GM23338 (cell line): ENCODE results near the gene SPATA31C1. TPM values are rescaled to one million over a fixed set of nuclear protein-coding genes. Genes with fewer than 3 reads are reported as not detected.

Source experiments
- ATAC-seq: fragments of 200-7000 bp; cut with Tn5 transposase; 3 replicates; pipeline ENCODE4 v1.9.1; 2020
- DNase-seq: peaks from one replicate; pipeline ENCODE4 v3.0.0-alpha.2; 2015; ENCODE audit warnings: low spot score
- H2AFZ ChIP-seq: fragments of 200-600 bp; sonication (generic); 2 replicates; pipeline ENCODE4 v1.8.0; 2016; ENCODE audit warnings: antibody characterized with exemption, mild to moderate bottlenecking, moderate library complexity
- H3F3A ChIP-seq: fragments of 200-600 bp; sonication (generic); replicated peaks from 2 replicates; pipeline ENCODE4 v1.8.0; 2017; ENCODE audit warnings: antibody characterized with exemption, mixed run types, low read depth
- H3K27ac ChIP-seq: fragments of 200-600 bp; sonication (generic); 2 replicates; pipeline ENCODE4 v1.6.1; 2016; ENCODE audit warnings: low read depth
- H3K27me3 ChIP-seq: fragments of 200-600 bp; sonication (generic); 2 replicates; pipeline ENCODE4 v1.8.0; 2016; ENCODE audit warnings: mild to moderate bottlenecking, mixed run types, moderate library complexity; ENCODE audit not compliant: insufficient read depth
- H3K36me3 ChIP-seq: fragments of 200-600 bp; sonication (generic); 2 replicates; pipeline ENCODE4 v1.8.0; 2016; ENCODE audit warnings: mild to moderate bottlenecking; ENCODE audit not compliant: insufficient read depth
- H3K4me1 ChIP-seq: fragments of 200-600 bp; sonication (generic); 2 replicates; pipeline ENCODE4 v1.8.0; 2016; ENCODE audit warnings: mild to moderate bottlenecking, moderate library complexity; ENCODE audit not compliant: insufficient read depth
- H3K4me2 ChIP-seq: fragments of 200-600 bp; sonication (generic); 2 replicates; pipeline ENCODE4 v1.7.1; 2017; ENCODE audit warnings: mixed run types
- H3K4me3 ChIP-seq: fragments of 200-600 bp; sonication (generic); 2 replicates; pipeline ENCODE4 v1.6.1; 2016; ENCODE audit warnings: mixed run types
- H3K79me2 ChIP-seq: fragments of 200-600 bp; sonication (generic); replicated peaks from 2 replicates; pipeline ENCODE4 v1.8.0; 2017; ENCODE audit warnings: mild to moderate bottlenecking; ENCODE audit not compliant: insufficient read depth
- H3K9me2 ChIP-seq: fragments of 200-600 bp; sonication (generic); 2 replicates; pipeline ENCODE4 v1.8.0; 2017; ENCODE audit not compliant: insufficient read depth
- H4K20me1 ChIP-seq: fragments of 200-600 bp; sonication (generic); replicated peaks from 2 replicates; pipeline ENCODE4 v1.8.0; 2017; ENCODE audit warnings: mild to moderate bottlenecking; ENCODE audit not compliant: insufficient read depth
- H3K27ac Mint-ChIP-seq: 2 replicates; pipeline ENCODE4 v1.8.0; 2020; ENCODE audit warnings: inconsistent platforms, mild to moderate bottlenecking, moderate library complexity, mixed read lengths
- H3K27me3 Mint-ChIP-seq: 3 replicates; pipeline ENCODE4 v1.8.0; 2022; ENCODE audit warnings: low read depth, mild to moderate bottlenecking, moderate library complexity, mixed read lengths, inconsistent platforms; ENCODE audit not compliant: insufficient read depth, poor library complexity
- H3K36me3 Mint-ChIP-seq: 3 replicates; pipeline ENCODE4 v1.8.0; 2021; ENCODE audit warnings: low read depth, mild to moderate bottlenecking, inconsistent platforms, moderate library complexity, mixed read lengths
- H3K4me1 Mint-ChIP-seq: 3 replicates; pipeline ENCODE4 v1.8.0; 2020; ENCODE audit warnings: mild to moderate bottlenecking, inconsistent platforms, mixed read lengths
- H3K4me3 Mint-ChIP-seq: 3 replicates; pipeline ENCODE4 v1.8.0; 2021; ENCODE audit warnings: moderate library complexity, mild to moderate bottlenecking, inconsistent platforms, mixed read lengths
- H3K9me3 Mint-ChIP-seq: 3 replicates; pipeline ENCODE4 v1.8.0; 2020; ENCODE audit warnings: moderate library complexity, mild to moderate bottlenecking, inconsistent platforms, mixed read lengths
- CREB1 ChIP-seq: fragments of 250-450 bp; sonication (Bioruptor Pico); IDR thresholded peaks from 2 replicates; pipeline ENCODE4 v1.5.0; 2020; ENCODE audit warnings: low read depth, mild to moderate bottlenecking, moderate library complexity
- EZH2phosphoT487 ChIP-seq: fragments of 200-600 bp; sonication (generic); IDR thresholded peaks from one replicate; pipeline ENCODE4 v1.8.1; 2018; ENCODE audit warnings: antibody characterized with exemption; ENCODE audit not compliant: unreplicated experiment
- JUNB ChIP-seq: IDR thresholded peaks from one replicate; pipeline ENCODE4 v1.6.1; 2016; ENCODE audit warnings: antibody characterized with exemption; ENCODE audit not compliant: unreplicated experiment
- STAT1 ChIP-seq: IDR thresholded peaks from one replicate; pipeline ENCODE4 v1.6.1; 2016; ENCODE audit warnings: antibody characterized with exemption; ENCODE audit not compliant: unreplicated experiment
- polyA plus RNA-seq: library from polyadenylated mRNA; unstranded; fragments of >200 nt; fragmentation: Nextera tagmentation; extraction: Ambion mirVana; gene quantifications from 2 replicates; pipeline ENCODE4 v1.2.1, GENCODE V29; 2016
- total RNA-seq: library from RNA; depleted of rRNA; stranded (reverse); fragments of >200 nt; shearing (Covaris generic); gene quantifications from 2 replicates; pipeline ENCODE4 v1.2.3, GENCODE V29; 2014
- TF ChIP-seq, protein P1 (sequence below): IDR thresholded peaks from 2 replicates; pipeline ENCODE4 v1.6.1; 2016; ENCODE audit warnings: antibody characterized with exemption
- TF ChIP-seq, protein P2 (sequence below): fragments of 250-450 bp; sonication (Bioruptor Pico); IDR thresholded peaks from 2 replicates; pipeline ENCODE4 v1.5.0; 2020; ENCODE audit warnings: mild to moderate bottlenecking, moderate library complexity
- TF ChIP-seq, protein P3 (sequence below): IDR thresholded peaks from one replicate; pipeline ENCODE4 v1.6.1; 2018; ENCODE audit warnings: antibody characterized with exemption; ENCODE audit not compliant: unreplicated experiment
- TF ChIP-seq, protein P4 (sequence below), 2 experiments: fragments of 200-600 bp in 1 of 2; sonication (generic) in 1 of 2; conservative IDR thresholded peaks; 2 replicates each; pipeline versions ENCODE4 v1.5.1 to v1.6.1; 2016 to 2017; ENCODE audit warnings: antibody characterized with exemption in 2 of 2, low read depth in 2 of 2, mild to moderate bottlenecking in 2 of 2, moderate library complexity in 1 of 2

SPATA31C1 gene
- total and polyA plus RNA-seq, 2 experiments from 2014 or later = not detected

DNA sequence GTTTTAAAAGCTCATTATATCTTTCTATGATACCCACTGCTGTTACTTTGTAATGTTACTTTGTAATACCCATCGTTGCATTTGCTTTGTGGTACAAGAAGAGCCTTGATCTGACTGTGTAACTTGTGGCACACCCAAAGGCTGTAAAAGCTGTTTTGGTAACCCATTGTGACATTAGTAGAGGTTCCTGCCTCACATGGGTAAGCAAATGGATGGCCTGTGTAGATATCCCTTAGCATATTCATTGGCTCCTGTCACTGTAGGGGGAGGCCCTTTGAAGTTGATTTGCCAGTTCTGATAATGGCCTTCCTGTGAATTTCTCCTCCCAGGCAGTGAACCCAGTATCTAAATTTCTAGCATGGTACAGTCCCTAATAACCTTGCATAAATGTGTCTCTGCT is 40.8 kb downstream of the SPATA31C1 start (continued):
- TF ChIP-seq, protein P1, sequence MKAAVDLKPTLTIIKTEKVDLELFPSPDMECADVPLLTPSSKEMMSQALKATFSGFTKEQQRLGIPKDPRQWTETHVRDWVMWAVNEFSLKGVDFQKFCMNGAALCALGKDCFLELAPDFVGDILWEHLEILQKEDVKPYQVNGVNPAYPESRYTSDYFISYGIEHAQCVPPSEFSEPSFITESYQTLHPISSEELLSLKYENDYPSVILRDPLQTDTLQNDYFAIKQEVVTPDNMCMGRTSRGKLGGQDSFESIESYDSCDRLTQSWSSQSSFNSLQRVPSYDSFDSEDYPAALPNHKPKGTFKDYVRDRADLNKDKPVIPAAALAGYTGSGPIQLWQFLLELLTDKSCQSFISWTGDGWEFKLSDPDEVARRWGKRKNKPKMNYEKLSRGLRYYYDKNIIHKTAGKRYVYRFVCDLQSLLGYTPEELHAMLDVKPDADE = no peak
- TF ChIP-seq, protein P2, sequence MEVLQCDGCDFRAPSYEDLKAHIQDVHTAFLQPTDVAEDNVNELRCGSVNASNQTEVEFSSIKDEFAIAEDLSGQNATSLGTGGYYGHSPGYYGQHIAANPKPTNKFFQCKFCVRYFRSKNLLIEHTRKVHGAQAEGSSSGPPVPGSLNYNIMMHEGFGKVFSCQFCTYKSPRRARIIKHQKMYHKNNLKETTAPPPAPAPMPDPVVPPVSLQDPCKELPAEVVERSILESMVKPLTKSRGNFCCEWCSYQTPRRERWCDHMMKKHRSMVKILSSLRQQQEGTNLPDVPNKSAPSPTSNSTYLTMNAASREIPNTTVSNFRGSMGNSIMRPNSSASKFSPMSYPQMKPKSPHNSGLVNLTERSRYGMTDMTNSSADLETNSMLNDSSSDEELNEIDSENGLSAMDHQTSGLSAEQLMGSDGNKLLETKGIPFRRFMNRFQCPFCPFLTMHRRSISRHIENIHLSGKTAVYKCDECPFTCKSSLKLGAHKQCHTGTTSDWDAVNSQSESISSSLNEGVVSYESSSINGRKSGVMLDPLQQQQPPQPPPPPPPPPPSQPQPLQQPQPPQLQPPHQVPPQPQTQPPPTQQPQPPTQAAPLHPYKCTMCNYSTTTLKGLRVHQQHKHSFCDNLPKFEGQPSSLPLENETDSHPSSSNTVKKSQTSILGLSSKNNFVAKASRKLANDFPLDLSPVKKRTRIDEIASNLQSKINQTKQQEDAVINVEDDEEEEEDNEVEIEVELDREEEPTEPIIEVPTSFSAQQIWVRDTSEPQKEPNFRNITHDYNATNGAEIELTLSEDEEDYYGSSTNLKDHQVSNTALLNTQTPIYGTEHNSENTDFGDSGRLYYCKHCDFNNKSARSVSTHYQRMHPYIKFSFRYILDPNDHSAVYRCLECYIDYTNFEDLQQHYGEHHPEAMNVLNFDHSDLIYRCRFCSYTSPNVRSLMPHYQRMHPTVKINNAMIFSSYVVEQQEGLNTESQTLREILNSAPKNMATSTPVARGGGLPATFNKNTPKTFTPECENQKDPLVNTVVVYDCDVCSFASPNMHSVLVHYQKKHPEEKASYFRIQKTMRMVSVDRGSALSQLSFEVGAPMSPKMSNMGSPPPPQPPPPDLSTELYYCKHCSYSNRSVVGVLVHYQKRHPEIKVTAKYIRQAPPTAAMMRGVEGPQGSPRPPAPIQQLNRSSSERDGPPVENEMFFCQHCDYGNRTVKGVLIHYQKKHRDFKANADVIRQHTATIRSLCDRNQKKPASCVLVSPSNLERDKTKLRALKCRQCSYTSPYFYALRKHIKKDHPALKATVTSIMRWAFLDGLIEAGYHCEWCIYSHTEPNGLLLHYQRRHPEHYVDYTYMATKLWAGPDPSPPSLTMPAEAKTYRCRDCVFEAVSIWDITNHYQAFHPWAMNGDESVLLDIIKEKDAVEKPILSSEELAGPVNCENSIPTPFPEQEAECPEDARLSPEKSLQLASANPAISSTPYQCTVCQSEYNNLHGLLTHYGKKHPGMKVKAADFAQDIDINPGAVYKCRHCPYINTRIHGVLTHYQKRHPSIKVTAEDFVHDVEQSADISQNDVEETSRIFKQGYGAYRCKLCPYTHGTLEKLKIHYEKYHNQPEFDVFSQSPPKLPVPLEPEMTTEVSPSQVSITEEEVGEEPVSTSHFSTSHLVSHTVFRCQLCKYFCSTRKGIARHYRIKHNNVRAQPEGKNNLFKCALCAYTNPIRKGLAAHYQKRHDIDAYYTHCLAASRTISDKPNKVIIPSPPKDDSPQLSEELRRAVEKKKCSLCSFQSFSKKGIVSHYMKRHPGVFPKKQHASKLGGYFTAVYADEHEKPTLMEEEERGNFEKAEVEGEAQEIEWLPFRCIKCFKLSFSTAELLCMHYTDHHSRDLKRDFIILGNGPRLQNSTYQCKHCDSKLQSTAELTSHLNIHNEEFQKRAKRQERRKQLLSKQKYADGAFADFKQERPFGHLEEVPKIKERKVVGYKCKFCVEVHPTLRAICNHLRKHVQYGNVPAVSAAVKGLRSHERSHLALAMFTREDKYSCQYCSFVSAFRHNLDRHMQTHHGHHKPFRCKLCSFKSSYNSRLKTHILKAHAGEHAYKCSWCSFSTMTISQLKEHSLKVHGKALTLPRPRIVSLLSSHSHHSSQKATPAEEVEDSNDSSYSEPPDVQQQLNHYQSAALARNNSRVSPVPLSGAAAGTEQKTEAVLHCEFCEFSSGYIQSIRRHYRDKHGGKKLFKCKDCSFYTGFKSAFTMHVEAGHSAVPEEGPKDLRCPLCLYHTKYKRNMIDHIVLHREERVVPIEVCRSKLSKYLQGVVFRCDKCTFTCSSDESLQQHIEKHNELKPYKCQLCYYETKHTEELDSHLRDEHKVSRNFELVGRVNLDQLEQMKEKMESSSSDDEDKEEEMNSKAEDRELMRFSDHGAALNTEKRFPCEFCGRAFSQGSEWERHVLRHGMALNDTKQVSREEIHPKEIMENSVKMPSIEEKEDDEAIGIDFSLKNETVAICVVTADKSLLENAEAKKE (CRISPR knock-in tag) = no peak
- TF ChIP-seq CREB1 = no peak
- TF ChIP-seq STAT1 = no peak
- no peak for TF ChIP-seq EZH2phosphoT487

DNA sequence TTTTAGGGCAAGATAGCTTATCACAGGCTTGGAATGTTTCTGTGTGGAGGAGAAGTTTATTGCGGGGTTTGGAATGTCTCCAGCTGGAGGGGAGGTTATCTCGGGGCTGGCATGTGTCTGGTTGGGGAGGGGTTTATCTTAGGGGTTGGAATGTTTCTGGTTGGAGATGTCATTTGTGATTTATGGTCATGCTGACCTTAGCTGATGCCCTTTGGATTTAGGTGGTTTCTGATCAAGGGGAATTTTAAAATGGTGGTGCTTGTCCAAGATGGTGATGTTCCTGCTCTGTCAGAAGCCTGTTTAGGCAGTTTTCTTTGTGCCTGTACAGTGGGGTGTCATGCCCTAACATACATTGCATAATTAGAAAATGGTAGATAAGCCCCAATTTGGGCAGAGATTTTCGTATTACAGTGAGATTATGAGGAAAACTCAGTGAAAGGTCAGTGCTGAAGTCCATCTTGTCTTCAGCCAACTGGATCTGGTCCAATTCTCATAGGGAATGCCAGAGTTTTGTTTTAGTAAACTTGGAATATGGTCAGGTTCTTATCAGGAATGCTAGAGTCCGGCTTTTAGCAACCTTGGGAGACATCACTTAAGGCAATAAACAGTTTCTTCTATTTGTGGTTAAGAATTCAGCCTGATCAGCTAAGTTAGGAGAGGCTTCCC is 42.3 kb downstream of the SPATA31C1 start:
- peaks cover 2% of the 10 kb centered on the region for H3K27me3 Mint-ChIP-seq
- Histone ChIP-seq H3K4me1 (no peaks in the 10 kb centered on the region), H3K4me3 (no peak overlapping the region), H3K4me2 (no peak overlapping the region), H2AFZ (no peak overlapping the region), H3K27ac (no peak overlapping the region), H3K79me2 (no peaks in the 10 kb centered on the region), H3F3A (no peaks in the 10 kb centered on the region), H3K27me3 (no peaks in the 10 kb centered on the region), H3K9me2 (peaks cover 5% of the 10 kb centered on the region; the same call in 1 of the 2 replicates), H3K36me3 (no peaks in the 10 kb centered on the region), H4K20me1 (no peaks in the 10 kb centered on the region)
- H3K4me1 Mint-ChIP-seq = no peaks in the 10 kb centered on the region
- DNase-seq (no peak), ATAC-seq (no peak)
- H3K9me3 Mint-ChIP-seq = peaks cover 29% of the 10 kb centered on the region
- H3K4me3 Mint-ChIP-seq = no peak overlapping the region
- no peak overlapping the region for H3K27ac Mint-ChIP-seq
- peaks cover 10% of the 10 kb centered on the region; the same call in 2 of the 3 replicates for H3K36me3 Mint-ChIP-seq
- TF ChIP-seq EZH2phosphoT487 (no peak), JUNB (no peak), CREB1 (no peak)
- TF ChIP-seq, protein P3, sequence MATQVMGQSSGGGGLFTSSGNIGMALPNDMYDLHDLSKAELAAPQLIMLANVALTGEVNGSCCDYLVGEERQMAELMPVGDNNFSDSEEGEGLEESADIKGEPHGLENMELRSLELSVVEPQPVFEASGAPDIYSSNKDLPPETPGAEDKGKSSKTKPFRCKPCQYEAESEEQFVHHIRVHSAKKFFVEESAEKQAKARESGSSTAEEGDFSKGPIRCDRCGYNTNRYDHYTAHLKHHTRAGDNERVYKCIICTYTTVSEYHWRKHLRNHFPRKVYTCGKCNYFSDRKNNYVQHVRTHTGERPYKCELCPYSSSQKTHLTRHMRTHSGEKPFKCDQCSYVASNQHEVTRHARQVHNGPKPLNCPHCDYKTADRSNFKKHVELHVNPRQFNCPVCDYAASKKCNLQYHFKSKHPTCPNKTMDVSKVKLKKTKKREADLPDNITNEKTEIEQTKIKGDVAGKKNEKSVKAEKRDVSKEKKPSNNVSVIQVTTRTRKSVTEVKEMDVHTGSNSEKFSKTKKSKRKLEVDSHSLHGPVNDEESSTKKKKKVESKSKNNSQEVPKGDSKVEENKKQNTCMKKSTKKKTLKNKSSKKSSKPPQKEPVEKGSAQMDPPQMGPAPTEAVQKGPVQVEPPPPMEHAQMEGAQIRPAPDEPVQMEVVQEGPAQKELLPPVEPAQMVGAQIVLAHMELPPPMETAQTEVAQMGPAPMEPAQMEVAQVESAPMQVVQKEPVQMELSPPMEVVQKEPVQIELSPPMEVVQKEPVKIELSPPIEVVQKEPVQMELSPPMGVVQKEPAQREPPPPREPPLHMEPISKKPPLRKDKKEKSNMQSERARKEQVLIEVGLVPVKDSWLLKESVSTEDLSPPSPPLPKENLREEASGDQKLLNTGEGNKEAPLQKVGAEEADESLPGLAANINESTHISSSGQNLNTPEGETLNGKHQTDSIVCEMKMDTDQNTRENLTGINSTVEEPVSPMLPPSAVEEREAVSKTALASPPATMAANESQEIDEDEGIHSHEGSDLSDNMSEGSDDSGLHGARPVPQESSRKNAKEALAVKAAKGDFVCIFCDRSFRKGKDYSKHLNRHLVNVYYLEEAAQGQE = no peak
- TF ChIP-seq, protein P4, sequence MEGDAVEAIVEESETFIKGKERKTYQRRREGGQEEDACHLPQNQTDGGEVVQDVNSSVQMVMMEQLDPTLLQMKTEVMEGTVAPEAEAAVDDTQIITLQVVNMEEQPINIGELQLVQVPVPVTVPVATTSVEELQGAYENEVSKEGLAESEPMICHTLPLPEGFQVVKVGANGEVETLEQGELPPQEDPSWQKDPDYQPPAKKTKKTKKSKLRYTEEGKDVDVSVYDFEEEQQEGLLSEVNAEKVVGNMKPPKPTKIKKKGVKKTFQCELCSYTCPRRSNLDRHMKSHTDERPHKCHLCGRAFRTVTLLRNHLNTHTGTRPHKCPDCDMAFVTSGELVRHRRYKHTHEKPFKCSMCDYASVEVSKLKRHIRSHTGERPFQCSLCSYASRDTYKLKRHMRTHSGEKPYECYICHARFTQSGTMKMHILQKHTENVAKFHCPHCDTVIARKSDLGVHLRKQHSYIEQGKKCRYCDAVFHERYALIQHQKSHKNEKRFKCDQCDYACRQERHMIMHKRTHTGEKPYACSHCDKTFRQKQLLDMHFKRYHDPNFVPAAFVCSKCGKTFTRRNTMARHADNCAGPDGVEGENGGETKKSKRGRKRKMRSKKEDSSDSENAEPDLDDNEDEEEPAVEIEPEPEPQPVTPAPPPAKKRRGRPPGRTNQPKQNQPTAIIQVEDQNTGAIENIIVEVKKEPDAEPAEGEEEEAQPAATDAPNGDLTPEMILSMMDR (conservative IDR thresholded peaks at IDR 0.05; ENCODE audit: low read depth in 2 of 2) = no peak
